HG03159 (cell line): ENCODE measurements around the gene MRGPRG.

Source experiments
- ATAC-seq: cut with Tn5 transposase; IDR thresholded peaks from one replicate; pipeline ENCODE4 v1.9.1; 2021; ENCODE audit warnings: mild to moderate bottlenecking, moderate library complexity; ENCODE audit not compliant: unreplicated experiment

MRGPRG gene

DNA sequence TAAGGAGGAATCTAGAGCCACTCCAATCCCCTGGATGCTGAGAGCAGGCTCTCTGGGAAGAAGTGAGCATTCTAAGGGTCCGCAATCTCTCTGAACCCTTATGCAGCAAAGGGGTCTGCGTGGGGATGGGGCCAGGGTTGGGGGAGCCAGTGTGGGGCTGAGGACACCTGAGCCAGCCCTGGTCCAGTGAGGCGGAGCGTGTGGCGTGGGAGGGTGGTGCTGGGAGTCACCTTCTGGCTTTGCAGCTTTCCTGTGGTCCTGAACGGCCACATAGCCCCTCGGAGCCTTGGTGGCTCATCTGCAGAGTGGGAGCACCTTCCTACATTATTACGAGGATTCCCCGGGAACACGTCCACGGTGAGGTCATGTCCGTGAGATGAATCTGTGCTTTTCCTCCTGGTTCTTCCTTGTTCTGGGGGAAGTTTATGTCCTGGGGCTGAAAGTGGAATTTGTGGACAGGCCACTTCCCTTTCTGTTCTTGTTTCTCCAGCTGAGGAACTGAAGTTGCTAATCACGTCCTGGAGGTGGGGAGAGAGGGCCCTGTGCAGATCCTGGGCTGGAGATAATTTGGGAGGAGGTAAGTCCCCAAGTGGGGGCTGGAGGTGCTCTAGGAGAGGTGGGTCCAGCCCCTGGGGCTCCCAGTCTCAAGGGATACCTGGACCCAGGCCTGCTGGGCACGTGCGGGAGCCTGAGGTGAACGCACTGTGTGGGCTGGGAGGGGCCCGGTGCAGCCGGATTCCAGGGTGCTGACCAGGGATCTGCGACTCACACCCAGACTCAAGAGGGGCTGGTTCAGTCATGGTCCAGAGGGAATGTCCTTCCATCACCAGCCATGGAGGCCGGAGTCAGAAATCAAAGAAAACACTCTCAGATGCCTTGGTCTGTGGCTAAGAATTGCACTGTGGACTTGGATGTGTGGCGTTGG is 7.5 kb upstream of the MRGPRG start:
- no peak for ATAC-seq

DNA sequence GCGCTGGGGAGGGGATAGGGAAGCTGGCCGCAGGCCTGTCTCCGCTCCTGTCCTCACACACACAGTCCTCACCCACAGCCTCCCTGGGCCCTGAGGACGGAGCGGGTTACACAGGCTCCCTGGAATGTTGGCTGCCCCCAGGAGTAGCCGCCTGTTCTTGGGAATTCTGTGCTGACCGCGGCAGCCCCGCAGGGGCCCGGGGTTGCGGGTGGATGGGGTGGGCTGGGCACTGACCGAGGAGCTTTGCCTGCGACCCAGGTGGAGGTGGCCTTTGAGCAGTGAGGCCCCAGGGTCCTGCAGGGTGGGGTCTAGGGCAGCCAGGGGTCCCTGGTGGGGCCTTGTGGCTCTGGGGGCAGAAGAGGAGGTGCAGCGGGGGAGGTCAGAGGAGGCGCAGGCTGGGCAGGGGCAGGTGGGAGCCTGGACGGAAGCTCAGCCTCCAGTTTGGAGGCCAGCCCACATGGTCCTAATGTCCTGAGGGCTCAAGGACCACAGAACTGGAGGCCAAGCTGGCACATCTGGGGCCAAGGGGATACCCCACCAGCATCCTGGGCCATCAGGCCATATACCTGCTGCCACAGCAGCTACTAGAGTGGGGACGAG is 6.6 kb upstream of the MRGPRG start:
- no peak for ATAC-seq

DNA sequence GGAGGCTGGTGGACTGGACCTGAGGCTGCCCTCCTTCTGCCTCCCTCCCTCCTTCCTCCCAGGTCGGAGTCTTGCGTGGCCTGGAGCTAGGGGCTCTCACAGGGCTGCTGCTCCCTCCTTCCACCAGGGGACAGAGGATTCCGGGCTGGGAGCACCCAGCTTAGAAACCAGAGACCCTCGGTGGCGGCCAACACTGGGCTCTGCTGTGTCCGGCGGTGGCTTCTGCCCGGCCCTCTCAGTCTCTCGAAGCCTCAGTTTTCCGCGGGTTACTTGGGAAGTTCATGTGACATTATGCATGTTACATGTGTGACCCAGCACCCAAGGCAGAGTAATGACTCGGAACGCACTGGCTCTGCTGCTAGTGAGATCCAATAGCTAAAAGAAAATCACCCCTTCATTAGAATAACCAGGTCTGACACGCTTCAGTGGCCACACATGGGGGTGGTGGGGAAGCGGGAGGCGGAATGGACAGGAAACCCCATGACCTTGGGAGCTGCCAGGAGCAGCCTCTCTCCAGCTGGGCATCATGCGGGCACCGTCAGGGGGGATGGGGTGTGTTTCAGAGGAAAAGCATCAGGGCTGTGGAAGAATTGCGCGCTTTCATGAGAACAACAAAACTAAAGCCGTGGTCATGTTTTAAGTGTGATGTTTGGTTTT is 5.9 kb upstream of the MRGPRG start:
- no peak for ATAC-seq

DNA sequence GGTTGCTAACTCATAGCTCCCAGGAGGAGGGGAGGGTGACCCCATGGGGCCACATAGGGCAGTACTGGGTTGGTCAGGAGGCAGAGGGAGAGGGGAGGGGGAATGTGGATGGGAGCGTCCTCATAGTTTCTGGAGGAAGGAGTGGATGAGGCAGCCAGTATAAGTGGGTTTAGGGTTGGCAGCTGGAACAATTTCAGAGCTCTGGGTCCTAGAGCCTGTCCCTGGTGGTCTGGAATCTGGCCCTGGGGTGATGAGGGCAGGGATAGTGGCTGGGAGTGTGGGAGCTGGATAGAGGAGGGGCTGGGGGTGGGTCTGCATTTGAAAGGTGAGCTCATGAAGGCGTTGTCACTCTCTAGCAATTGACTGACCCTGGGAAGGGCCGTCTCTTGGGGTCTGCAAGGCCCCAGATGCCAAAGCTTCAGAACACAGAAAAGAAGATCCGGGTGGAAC is 5.3 kb upstream of the MRGPRG start:
- no peak for ATAC-seq

DNA sequence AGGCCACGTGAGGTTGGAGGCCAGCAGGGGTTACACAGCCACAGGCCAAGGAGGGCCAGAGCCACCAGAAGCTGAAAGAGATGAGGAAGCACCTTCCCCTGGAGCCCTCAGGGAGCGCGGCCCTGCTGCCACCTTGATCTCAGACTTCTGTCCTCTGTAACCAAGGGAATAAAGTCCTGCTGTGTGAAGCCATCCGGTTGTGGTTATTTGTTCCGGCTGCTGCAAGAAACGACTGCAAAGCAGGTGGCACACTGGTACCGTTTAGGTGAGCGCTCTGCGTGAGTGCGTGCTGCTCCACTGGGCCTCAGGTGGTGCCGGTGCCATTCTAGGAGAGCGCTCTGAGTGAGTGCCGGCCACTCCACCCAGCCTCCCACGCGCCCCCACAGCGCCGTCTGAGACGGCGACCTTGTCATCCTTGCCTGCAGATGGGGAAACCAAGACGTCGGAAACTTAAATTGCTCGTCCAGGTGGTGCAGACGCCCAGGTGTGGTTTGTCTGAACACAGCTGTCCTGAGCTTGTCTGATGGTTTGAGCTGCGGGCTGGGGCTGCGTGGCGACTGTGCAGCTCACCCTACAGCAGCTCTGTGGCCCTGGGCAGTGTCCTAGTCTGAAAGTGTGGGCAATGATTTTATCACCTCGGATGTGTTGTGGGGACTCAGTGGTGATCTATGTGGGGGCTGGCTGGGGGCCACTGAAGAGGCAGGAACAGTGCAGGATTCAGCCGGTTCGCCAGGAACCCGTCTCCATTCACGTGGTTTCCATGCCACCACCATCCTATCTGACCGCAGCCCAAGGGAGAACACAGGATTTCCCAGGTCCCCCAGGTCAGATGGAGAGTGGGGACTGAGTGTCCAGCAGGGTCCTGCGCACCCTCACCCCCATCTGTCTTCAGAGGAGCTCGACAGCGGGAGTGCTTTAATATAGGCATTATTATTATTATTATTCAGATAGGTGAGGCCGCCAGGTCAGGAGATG is 4.6 kb upstream of the MRGPRG start:
- no peak for ATAC-seq

DNA sequence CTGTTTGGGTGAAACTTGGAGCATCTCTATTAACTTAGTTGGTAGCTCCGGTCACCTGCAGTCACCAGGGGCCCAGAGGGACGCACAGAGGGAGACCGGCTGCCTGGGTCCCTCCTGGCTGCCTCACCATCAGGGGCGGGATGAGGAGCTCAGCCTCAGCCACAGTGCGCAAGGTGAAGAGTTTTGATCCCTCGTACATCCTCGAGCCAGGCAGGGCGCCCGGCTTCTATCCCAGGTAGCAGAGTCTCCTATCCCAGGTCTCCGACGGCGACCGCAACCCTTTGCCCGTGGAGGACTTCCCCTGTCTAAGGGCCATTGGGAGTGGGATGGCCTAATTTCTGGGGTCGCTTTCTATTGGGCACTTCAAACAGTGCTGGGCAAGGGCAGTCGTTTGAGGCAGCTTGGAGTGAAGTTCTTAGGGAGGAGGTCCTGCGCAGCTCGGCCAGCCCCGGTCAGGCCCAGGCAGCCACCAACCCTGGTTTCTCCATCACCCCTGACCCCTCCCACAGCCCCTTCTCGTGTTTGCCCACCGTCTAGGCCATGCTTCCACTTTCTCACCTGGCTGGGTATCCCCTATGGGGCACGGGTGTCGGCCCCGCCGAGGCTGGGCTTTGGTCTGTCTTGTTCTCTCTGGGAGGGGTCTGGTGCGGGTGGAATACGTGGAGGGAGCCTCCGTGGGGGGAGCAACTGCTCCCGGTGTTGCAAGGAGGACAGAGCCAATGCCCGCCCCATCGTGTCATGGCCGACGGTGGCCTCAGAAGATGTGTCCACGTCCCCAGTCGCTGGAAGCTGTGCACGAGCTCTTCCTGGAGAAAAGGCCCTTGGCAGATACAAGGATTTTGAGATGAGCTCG is 3.6 kb upstream of the MRGPRG start:
- ATAC-seq: no peak

DNA sequence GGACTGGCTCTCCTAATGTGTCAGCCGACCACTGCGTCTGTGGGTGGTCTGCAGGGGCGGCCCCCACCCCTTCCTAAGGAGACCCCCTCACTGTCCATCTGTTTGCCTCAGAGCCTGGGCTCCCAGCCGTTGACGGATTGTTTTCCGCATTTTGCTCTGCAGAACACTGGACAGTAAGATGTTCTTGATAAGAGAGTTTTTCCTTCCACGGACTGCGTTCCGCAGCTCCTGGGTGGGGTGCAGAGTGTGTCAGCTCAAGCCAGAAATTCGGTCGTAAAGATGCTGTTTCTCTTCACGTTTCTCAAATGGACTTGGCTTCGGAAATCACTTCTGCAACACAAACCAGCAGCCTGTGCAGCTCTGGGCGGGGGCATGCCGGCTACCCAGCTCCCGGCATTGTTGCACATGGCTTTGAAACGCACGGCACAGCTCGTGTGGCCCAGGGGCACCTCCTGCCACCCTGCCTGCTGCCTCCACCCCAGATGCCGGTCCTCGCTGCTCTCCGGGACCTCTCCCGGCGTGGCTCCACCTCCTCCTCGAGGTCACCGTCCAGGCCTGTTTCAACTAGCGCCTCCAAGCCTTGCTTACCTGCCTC is 2.9 kb upstream of the MRGPRG start:
- ATAC-seq: no peak

DNA sequence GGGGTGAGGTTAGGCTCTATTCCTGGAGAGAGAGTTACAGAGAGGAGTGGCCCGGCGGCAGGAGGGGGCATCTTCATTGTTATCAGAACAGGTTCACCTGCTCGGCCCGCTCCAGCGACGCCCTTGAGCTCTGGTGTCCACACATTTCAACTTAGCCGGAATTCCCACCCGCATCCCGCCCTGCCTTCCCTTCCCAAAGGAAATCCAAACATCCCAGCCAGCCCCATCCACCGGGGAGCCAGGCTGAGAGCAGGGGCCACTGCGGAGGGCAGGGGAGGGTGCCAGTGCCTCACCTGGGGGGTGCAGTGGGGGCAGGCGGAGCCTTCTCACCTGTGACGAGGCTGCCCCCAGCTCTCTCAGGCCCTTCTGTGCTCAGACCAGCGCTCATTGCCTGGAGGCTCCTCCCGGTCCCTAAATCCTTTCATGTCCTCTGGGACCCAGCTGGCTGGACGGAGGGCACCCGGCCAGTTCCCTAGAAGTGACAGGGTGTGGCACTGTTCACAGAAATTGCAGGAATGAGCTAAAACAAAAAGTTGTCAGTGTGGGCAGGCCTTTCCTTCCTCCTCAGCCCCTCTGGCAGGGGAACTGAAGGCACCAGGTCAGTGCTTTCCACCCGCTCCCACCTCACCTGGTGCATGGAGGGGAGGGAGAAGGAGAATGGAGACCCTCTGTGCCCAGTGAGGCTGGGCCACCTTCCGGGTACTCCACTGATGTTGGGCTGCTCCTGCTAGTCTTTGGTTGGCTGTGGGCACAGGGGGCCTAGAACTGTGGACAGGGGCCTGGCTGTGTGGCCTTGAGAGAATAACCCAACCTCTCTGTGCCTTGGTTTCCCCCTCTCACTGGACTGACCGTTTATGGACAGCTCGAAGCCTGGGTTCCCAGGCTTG is 2.2 kb upstream of the MRGPRG start:
- no peak for ATAC-seq

DNA sequence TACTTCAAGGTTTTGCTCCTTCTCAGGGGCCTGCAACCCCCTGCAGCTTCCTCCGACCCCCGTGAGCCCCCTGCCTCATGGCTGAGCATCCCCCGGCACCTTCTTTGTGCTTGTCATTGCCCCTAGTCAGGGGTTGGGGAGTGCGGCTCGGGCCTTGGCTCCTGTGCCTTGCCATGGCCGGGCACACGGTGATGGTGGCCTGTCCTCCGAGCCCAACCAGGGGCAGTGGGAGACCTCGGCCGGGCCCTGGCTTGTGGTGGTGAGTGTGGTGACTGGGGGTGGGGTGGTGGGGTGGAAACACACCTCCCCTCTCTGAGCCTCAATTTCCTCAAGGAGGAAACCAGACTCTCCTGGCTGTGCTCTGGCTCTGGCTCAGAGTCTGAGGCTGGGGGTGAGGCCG is 1.5 kb upstream of the MRGPRG start:
- ATAC-seq: no peak

DNA sequence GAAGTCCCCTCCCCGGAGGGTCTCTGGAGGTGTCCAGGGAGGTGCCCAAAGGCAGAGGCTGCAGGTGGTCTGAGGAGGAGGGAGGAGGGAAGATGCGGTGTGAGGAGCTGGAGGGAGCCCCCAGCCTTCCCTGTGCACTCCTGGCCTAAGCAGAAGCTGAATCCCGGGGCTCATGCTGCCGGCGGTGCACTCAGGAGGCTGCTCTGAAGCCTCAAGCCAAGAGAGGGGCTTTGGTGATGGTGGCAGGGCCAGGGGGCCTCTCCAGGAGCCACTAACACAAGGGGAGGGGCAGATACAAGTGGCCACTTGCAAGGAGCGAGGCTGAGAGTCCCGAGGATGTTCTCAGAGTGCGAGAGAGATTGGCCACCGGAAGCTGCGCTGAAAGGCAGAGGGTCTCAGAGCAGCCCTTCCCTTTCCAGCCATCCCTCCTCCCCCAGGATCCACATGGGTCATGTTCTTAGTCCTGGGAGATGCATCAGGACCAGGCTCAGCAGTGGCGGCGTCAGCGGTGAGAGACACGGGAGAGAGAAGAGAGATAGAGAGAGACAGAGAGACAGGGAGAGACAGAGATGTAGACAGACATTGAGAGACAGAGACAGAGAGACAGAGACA is 774 bp upstream of the MRGPRG start:
- ATAC-seq: no peak

DNA sequence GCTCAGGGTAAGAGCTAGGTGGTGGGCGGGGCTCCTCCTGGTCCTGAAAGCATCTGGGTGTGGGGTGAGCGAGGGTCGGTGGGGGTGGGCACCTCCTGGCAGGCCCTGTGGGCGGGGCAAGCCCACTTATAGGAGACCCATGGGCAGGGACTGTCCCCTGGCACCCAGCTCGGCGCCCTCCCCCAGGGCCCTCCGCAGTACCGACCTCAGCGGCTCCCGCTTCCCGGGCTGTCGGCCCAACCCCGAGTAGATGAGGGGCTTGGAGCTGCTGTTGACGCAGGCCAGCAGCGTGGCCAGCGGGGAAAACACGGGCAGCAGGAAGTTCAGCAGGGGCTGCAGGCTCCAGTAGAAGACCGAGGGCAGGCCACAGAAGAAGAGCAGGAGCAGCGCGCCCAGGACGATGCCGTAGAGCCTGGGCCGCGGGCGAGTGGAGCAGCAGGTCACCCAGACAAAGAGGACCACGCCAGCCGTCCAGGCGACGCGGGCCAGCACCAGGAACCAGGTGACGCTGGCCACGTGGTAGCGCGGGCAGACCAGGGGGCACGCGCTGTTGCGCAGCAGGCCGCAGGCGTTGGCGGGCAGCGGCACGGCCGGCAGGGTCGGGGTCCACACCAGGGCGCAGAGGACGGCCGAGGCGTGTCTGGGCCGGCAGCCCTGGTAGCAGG is 663 bp downstream of the MRGPRG start:
- no peak for ATAC-seq

DNA sequence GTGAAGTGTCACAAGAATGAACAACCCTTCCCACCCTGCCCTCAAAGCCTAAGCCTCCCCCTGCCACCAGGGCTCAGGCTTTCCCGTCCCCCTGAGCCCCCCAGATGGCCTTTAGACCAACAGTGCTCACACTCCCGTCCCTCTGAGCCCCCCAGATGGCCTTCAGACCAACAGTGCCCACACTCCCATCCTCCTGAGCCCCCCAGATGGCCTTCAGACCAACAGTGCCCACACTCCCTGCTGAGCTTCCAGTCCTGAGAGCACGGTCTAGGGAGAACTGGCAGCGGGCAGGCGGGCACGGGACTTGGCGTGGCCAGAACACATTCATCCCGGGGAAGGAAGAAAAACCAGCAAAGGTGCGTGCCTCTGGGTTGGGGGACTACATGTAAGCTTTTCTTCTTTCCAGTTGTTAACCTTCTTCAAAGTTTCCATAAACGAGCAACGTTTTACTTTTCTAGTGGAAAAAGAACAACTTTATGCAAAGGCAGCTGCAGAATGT is 2.5 kb downstream of the MRGPRG start:
- ATAC-seq: no peak

DNA sequence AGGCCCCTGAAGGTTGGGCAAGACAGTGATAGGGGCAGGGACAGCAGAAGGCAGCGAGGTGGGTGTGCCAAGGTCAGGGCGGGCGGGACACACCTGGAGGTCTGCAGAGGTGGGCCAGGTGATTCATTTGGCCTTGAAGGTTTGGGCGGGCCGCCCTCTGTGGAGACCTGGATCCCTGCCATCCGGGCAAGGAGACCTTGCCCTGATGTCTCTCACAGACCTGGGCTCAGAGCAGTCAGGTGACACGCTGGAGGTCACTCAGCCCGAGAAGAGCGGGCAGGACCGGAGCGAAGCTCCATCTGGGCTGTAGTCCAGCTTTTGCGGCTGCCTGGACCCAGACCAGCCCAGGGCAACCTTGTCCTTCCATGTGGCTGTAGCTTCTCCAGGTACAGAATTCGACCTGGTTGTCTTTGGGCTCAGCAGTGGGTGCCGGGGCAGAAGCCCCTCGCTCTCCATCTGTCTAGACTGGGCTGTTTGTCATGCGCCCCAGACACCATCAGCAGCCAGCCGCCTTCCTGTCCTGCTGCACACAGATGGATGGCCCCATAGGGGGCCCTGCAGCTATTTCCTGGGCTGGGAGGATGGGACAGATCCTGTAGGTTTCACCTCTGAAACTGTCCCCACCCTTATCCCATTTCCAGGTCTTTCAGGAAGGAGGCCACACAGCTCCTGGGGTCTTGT is 3.1 kb downstream of the MRGPRG start:
- no peak for ATAC-seq

DNA sequence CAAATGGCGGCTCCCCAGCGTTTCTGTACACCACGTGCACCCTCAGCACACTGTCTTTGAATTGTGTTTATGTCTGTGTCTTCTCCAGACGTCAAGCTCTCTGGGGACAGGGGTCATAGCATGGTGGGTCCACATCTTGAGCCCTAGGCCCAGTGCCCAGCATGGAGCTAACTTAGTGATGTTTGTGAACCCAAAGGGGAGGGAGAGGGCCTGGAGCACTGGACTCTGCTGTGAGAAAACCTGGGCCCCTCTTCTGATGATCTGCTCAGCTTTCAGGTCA is 4.3 kb downstream of the MRGPRG start:
- no peak for ATAC-seq

DNA sequence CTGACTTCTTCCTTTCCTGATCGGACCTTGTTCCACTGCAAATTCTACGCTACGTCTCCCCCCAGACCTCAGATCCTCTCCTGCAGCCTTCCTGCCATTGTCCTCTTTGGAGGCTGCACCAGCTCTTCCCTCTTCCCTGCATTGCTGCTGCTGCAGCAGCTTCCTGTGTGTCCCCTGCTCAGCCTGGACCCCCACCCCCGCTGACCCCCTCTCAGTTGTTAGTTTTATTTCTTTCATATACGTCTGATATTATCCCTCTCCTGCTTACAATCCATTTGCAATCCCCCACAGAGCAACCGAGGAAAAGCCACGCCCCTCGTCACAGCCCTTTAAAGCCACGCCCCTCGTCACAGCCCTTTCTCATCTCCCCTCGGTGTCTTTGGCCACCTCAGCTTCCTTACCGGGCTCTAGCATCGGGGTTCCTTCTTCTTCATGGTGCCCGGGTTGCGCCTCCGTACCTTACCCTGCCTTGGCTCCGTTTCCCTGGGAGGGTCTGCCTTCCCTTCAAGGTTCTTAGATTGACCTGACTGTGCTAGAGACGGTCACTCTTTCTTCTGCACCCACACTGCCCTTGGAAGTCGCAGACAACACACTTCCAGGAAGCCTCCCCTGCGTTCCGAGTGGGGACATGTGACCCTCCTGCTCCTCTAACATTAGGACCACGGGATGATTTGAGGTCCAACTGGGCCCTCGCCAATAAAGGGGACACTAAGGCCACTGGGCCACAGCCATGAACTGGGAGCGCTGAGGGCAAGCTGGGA is 4.8 kb downstream of the MRGPRG start:
- ATAC-seq: no peak

DNA sequence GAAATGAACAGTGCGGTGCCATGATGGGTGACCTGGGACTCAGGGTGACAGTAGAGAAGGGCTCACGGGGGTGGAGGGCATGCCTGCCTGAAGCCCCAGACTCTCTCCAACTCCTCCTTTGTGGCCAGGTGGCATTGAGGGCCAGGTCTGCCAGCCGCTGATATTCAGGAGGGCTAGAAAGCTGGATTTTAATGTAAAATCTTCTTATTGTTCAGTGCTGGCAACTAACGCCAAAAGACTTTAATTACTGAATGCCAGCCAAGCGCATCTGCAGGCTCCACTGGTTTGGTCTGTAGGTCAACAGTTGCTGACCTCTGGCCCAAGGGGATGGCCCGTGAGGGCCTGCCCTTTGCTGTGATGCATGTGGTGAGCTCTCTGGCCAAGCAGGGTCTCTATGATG is 10.3 kb downstream of the MRGPRG start:
- ATAC-seq: no peak
